ENCODE data around the gene AXIN2. TPM values are rescaled to one million over a fixed set of nuclear protein-coding genes. Genes with fewer than 3 reads are reported as not detected.

The AXIN2 gene
- polyA plus RNA-seq, 1 donor: 18.0 TPM

DNA sequence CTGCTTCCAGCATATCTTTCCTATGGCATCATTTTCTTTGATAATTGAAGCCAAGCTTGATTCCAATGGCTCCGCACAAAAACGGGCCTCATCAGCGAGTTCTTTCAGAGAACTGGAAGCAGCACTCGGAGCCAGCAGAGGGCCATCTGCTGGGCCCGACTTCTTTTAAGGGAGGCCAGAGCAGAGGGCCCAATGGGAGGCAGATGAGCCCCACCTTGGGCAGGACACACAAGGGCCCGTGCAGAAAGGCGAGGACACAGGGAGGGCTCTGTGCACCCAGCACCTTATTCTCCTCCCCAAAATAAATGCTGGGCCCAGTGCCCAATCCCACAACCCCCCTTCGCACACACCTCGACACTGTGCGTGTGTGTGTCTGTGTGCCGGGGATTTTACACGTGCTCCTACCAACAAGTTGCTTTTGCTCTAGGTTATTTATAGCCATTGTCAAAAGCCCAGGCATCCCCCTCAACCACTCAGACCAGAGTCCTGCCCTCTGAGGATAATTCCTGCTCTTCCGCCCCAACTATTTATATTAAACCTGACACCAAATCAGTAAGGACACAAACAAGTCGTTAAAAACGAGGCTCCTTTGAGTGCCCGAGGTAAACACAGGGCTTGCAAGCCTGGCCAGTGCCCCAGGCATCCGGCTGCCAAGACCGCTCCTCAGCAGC is 6.8 kb downstream of the AXIN2 start:
- DNase-seq (ENCODE audit: low read depth): no peak

- DNase-seq (ENCODE audit: low read depth): no peak
These were observed 7.5 kb downstream of the AXIN2 start for GRCh38 chr17:65553646-65554552.

DNA sequence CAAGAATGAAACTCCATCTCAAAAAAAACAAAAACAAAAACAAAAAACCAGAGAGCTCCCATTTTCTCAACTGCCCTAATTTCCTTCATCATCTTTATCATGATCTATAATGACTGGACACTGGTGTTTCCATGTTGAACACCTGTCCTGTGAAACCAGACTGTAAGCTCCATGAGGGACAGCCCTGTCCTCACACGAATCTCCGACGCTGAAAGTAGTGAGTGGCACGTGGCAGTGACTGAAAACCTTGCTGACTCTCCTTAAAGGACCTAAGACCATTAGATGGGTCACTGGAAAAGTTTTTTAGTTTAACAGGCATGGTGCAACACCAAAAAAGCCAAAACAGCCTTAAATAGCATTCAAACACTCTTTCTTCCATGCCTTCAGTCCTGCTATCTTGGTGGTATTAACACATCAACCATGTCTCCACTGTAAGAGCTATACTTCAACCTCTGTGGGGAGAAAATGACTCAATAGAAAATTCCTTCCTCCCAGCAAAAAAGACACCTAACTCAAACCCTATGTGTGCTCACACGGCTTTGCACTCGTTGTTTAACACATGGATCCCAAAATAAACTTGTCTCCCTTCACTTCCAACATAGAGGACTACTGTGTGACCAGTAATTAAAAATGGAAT is 8.3 kb downstream of the AXIN2 start:
- DNase-seq (ENCODE audit: low read depth): no peak

DNA sequence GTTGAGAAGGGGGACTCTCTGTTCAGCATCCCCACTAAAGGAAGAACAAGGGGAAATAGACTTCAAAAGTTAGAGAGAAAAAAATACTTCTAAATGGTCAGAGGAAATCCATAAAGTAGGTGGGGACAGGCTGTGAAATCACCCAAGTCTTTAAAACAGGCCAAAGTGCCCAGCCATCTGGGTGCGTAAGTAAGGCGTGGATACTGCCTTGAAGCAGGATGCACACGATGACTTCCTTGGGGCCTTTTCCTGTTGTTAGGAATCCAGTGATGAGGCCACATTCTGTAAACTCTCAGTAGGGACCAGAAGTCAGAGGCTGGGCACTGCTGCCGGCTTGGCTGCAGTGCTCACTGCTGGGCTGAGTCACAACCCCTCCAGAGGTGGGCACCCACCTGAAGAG is 9.2 kb downstream of the AXIN2 start:
- DNase-seq (ENCODE audit: low read depth): no peak

- no peak for DNase-seq (ENCODE audit: low read depth)
These were observed 10.0 kb downstream of the AXIN2 start for GRCh38 chr17:65551267-65552040.

- no peak for DNase-seq (ENCODE audit: low read depth)
These were observed 10.7 kb downstream of the AXIN2 start for GRCh38 chr17:65550758-65551157.

GRCh38 chr17:65550075-65550662 is 11.3 kb downstream of the AXIN2 start:
- DNase-seq (ENCODE audit: low read depth): no peak

DNA sequence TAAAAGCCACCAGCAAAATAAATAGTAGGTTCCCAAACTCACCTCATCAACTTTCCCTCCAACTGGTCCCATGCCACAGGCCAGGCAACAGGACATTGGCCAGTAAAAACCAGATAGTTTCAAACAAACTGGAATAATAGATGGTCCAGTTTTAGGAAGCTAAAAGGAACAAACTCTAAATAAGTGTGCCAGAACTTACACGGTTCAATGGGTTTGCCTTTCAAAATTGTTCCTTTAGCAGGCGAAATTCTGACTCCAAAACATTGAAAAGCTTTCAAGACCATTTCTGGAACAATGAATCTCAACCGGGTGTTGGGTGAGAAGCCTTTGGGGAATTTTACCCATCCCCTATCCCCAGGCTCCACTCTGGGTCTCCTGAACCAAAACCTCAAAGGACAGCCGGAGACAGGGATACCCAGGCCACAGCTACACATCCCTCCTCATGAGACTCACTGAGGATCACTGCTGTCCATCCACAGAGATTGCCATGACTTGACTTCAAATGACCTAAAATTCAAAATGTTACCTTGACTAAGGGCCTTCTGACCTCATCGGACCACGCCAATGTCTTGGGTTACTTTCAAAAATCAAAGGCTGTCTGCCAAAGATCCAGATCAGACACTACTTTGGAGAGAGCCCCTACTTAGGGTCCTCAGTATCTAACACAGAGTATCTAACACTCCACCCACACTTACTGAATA is 13.0 kb downstream of the AXIN2 start:
- no peak for DNase-seq (ENCODE audit: low read depth)

DNA sequence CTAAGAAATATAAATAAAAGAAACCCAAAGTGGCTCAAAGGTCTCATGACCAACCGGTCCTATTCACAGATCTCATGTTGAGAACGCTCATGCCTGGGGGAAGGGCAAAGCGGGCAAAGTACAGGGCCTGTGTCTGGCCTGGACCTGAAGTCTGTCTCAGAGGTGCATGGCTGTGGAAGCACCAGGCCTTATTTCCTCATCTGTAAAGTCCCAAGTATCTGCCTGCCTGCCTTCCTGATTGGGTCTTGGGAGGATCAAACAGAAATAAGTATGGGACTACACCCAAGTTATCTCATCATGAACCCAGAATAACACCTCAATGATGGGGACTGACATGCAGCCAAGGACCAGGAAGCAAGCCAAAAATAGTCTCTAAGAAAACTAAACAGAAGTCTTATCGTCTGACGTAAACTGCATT is 14.2 kb downstream of the AXIN2 start:
- no peak for DNase-seq (ENCODE audit: low read depth)

GRCh38 chr17:65546579-65546978 is 14.9 kb downstream of the AXIN2 start:
- no peak for DNase-seq (ENCODE audit: low read depth)

DNA sequence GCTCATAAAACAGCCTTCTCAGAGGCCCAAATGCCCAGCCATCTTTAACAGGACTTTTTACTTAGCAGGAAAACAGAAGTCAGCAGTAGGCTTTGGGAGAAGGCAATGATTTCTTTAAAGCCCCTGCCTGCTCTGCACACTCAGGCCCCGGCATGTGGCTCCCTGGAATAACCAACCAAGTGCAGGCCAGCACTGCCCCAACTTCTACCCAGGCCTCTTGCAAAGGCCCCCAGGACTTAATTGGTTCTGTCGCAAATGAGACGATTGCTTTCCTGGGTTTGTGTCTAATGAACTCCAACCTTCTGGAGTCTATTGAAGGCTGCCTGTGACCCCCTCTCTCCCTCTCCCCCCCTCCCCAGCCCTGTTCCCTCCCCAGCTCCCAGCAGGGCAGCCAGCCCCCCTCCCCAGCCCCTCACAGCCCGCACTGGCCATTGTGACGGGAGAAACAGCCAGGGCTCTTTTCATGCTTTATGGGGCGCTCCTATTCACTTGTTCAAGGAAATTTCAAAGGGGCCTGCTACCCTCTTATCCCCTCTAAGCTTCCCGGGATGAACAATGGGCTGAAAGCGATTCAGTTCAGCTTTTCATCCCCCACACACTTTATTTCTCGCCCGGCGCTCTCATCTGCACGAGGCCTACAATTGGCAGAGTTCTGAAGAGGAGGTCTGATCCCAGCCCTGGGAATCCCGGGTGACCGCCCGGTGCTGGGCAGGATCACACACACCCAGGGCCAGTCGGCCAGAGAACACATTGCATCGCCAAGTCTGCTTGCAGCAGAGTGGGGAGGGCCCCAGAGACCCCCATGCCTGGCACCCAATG is 15.5 kb downstream of the AXIN2 start:
- no peak for DNase-seq (ENCODE audit: low read depth)

DNA sequence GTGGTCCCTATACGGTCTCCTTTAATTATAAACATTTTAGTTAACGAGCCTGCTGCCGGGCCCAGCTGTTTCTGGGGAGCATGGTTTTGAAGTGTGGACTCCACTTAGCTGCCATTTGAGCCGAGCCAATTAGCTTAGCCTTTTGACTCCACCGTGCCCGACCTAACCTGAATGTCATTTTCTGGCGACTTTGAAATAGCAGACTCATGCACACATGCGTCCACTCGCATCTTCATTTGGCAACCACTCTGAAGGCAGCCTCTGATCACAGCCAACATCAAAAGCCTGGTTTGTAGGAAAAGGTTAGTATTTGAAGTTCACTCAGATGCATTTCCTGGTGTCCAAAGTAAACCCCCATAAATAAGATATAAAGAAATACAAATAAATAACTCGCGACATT is 16.8 kb downstream of the AXIN2 start:
- DNase-seq (ENCODE audit: low read depth): no peak

GRCh38 chr17:65542610-65543009 is 18.8 kb downstream of the AXIN2 start:
- DNase-seq (ENCODE audit: low read depth): no peak

- no peak for DNase-seq (ENCODE audit: low read depth)
These were observed 19.4 kb downstream of the AXIN2 start for GRCh38 chr17:65542067-65542466.

GRCh38 chr17:65541453-65541852 is 20.0 kb downstream of the AXIN2 start:
- DNase-seq (ENCODE audit: low read depth): no peak

DNA sequence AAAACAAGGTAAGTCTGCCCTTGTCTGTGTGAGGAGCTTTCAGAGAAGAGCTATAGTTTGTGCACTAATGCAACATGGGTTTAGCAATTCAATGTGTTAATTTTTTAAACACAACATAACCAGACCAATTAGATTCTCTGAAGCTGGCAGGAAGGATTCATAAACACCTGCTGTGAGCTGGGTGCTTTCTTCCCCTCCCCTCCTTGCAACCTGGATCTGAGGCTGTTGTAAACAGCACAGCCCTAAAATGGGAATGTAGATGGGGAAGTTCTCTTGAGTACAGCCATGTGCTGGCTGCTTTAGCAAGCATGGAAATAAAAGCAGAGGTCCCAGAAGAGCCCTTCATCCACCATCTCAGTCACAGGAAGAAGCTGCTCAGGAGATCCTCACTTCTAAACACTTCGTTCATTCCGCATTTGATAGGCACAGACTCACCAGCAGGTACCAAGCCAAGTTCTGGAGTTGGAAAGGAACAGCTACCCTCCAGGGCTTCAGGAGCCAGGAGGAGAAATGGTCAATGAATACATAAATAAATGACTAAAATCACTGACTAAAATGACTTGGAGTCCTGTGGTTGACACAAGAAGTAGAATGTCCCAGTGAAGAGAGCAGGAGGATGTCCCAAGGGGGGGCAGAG is 21.7 kb downstream of the AXIN2 start:
- DNase-seq (ENCODE audit: low read depth): no peak

DNA sequence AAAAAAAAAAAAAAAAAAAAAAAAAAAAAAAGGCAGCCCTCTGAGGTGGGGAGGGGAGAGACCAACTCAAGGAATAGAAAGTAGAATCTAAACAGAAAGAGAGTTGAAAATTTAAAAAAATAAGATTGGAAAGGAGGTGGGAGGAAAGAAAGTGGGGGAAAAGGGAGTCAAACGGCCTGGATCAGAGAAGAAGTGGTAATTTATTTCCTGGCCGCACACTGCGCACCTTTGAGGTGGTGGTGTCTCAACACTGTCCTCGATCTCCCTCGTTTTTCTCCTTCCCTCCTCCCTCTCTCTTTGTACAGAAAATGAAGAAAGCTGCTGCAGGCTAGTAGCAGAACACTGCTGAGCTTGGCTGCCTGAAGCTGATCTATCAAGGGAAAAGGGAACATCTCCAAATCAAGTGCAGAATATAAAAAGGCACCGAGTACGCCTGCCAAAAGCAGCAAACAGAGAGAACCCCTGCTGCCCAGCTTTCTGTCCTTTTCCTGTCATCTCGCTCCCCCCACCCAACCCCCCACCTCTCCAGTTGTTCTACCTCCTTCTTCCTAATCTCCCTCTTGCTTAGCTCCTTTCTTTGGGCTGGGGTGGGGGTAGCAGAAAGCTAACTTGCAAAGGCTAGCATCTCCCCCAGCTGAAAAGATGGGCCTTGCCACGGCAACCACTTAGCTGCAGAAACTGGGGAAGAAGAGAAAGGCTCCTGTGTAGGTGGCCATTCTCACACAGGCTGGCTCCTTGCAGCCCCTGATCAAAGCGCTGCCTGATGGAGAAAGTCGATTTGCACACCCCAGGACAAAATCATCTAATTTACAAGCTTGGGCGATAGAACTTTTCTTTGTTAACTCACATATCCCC is 22.5 kb downstream of the AXIN2 start:
- DNase-seq (ENCODE audit: low read depth): no peak

DNA sequence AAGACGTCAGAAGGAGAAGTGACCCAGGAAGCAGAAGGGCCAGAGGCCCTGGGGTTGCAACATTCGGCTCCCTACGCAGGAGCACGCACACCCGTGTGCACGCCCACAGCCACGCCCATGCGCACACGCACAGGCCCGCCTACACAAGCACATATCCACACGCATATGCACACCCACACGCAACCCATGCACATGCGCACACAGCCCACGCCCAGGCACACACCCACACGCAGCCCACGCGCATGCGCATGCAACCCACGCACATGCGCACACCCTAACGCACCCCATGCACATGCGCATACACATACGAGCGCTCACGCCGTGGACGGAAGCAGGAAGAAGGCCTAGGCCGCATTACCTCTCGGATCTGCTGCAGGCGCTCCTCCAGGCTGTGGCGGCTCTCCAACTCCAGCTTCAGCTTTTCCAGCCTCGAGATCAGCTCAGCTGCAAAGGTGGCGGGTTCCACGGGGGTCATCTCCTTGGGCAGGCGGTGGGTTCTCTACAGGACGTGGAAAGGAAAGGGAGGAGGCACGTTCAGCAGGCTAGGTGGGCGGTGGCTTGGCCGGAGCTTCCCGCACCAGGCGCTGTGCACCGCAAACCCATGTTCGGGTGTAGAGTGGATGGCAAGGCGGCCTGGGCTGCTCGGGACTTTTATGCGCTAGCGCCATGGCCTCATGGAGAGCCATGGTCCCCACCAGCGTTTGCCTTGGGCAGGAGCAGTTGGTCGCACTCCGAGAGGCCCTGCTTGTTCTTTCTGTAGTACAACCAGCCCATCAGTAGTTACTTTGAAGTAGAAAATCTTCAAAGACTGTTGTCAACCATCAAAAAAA is 23.4 kb downstream of the AXIN2 start:
- no peak for DNase-seq (ENCODE audit: low read depth)
